D341Med (cell line): ENCODE results near the gene SDC3.
"Not testable (repeated sequence)": the region's sequence is repeated elsewhere in the genome, so short reads cannot be mapped to it uniquely, and the experiment has no call there.

Experiments
- DNase-seq: peaks from one replicate; pipeline ENCODE4 v3.0.0; 2012; ENCODE audit warnings: low spot score

Gene SDC3

DNA sequence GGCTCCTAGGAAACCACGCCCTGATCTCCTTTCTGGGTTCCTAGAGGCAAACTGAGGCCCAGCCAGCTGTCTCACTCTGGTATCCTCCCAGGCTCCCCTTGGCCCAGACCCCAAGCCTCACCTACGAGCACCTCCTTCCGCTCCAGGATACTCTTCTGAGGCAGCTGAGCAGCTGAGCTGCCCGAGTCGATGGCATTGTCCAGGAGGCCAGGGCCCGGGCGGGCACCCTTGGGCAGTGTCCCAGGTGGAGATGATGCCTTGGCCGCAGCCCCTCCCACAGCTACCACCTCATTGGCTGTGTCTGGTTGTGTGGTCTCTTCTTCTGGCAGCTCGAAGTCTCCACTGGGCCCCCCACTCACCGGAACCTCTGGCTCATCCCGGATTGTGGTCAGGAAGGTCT is 34.4 kb downstream of the SDC3 start:
- DNase-seq = no peak

DNA sequence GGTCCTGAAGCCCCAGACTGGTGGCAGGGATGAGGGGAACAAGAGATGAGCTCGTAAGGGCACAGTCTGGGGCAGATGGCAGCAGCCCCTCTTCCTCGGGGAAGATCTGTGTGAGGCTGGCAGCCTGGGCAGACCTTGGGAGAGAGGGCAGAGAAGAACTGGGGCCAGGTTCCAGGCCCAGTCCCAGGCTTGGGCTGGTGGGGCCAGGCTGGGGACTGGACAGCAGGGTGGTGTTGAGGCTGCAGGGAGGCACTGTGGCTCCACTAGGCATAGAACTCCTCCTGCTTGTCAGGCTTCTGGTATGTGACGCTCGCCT is 35.7 kb downstream of the SDC3 start:
- no peak for DNase-seq

DNA sequence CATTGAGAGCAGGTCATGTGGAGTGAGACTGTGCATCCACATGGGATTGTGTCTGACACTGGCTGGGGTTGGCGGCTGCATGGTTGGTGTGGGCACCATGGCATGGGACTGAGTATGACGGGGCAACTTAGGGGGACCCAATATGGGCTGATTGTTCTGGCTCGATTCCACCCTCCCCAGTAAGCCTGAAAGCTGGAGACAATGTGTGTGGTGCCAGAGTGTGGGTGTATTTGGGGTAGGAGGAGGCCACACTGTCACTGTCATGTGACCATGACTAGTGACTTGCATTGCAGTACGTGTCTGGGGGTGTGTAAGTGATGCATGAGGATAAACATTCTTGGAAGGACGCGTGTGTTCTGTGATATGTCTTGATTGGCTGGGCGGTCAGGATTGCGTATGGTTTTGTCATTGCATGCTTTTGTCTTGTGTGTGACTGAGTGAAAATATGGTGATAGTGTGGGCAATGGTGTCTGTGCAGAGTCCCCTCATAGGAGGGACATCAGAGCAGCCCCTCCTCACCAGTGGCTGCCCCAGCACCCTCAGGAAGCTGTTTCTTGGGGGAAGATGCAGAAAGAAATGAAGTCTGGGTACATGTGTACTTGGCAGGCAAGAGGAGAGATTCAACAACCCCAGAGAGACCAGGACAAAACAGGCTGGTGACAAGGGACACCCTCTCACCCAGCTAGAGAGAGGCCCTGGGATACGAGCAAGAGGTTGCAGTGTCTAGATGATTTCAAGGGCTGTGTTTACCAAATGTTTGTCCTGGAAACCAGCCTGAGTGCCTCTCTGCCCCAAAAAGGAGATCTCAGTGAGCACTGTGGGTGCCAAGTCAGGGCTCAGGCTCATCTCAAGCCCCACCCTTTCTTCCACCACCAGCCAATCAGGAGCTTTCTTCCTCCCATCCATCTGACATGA is 36.3 kb downstream of the SDC3 start:
- no peak for DNase-seq

DNA sequence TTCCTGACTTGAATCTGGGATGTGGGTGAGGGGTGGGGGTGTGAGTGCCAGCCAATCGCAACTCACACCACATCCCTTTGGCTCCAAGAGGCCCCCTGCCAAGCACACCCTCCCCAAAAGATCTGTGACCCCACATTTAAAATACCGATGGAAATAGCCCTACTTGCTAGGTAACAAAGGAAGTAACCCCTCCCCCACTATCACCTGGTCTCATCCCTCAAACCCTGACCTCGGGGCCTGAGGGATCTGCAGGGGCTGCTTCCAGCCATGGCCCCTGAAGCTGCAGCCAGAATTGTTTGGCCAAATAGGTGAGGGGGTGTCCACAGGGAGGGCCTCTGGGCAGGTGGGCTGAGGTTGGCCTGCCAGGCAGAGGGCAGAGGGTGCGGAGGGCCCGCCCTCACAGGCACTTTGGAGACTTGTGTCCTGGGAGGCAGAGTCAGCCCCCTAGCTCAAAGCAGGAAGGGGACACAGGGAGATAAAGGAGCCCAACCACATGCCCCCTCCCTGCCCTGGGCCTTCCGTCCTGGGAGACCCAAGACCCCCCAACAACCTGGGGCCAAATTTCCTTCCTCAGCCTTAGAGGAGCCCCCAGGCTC is 37.2 kb downstream of the SDC3 start:
- no peak for DNase-seq

DNA sequence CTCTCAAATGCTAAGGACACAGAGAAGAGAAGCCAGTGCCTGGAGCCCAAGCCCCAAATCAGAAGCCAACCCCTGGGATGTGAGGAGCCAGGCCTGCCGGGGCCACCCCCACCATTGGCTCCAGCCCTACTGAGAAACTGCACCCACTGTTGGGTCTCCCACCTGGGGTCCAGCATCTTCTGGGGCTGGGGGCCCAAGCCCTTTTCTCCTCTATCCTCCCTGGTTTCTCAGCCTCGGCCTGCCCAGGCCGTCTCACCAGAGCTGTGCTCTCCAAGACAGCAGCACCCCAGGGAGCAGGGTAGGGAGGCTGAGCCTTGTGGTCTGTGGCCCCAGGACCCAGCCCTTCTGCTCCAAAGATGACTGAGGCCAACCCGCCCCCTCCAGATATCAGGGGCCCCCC is 37.9 kb downstream of the SDC3 start:
- no peak for DNase-seq

DNA sequence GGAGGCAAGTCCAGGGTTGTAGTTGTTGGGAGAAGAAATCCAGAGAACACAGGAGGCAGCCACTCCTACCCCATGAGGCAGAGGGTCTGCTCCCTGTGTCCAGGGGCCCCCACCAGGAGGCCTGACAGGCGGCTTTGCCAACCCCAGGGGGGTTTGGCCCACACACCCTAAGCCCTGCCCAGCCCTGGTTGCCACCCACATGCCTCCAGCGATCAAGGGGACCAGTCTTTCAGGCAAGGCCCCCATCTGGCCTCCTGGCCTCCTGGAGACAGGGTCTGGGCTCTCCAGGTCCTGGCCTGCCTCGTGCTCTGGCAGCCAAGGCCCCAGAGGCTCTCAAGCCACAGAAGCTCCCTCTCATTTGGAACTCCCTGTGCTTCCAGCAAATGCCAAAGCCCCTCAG is 38.5 kb downstream of the SDC3 start:
- DNase-seq = no peak

DNA sequence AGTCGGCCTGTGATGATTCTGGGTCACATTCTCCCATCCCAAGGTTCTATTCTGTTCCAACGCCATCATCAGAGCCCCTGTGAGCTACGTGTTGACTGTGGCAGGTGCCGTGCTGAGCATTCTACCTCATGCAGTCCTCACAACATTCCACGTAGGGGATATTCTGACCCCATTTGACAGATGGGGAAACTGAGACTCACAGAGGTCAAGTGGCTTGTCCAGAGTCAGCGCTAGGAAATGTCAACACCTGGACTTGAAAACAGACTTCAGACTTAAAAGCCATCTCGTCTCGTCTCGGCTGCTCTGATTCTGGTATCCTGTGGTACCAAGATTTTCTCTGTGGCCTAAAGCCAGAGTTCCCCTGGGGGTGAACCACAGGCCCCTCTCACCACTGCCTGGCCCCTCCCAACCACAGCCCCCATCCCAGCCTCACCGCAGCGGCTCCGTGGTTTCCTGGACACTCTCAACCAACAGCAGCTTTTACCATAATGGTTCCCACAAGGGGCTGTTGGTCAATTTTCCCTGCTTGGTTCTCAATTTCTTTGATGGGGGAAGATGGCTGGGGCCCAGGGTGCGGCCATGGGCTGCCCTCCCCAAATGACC is 39.6 kb downstream of the SDC3 start:
- no peak for DNase-seq

DNA sequence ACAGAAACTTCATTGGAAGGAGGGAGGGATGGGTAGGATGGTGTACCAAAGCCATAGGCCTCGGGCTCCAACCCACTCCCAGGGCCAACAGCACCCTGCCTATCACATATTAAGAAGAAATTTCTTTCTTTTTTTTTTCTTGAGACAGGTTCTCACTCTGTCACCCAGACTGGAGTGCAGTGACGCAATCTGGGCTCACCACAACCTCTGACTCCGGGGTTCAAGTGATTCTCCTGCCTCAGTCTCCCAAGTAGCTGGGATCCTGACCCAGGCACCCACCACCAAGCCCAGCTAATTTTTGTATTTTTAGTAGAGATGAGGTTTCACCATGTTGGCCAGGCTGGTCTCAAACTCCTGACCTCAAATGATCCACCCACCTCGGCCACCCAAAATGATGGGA is 40.5 kb downstream of the SDC3 start:
- DNase-seq = not testable (repeated sequence)

DNA sequence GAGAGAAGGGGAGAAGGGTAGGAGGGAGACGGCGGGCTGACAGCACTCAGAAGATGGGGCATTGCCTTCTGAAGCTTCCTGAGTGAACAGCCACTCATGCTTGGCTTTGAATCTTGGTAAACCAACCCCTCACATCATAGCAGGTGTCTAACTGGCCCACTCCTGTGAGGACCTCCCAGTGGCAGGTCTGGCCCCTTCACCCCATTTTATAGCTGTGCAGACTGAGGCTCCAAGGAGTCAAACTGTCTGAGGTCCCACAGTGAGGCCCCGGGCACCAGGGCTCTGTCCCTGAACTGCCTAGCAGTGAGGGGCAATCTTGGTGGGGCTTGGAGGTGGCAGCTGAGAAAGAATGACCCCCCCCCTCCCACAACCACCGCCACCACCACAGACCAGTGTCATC is 41.0 kb downstream of the SDC3 start:
- no peak for DNase-seq

DNA sequence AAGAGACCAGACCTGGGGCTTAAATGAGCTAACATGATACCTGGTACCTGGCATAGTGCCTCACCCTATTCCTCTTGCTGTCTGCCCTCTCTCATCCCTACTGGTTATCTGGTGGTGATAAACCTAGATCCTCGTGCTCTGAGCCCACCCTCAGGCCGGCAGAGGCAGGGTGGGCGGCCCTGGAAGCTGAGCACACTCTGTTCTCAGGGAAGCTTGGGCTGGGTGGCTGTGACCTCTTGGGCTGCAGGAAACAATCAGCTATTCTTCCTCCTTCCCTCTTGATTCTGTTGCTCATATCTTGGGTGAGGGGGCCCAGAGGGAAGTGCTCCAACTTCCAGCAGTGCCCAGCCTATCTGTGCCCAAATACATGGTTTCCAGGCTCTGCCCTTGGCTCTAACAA is 42.0 kb downstream of the SDC3 start:
- no peak for DNase-seq

DNA sequence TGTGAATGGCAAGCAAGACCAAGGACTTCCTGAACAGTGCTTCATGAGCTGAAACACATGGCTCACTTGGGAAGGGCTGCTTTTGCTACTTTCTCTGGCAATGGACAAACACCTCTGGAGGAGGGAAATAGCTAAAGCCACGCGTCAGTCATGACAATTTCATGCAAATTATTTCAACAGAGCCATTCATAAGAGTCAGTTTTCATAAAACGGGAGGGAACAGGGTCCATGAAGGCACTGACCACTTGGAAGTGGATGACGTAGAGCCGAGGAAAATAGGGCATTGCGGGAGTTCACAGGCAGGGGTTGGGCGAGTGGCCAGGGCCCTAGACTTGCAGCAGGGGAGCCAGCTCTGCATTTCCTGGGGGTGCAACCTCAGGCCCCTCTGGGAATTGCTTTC is 43.9 kb downstream of the SDC3 start:
- no peak for DNase-seq

DNA sequence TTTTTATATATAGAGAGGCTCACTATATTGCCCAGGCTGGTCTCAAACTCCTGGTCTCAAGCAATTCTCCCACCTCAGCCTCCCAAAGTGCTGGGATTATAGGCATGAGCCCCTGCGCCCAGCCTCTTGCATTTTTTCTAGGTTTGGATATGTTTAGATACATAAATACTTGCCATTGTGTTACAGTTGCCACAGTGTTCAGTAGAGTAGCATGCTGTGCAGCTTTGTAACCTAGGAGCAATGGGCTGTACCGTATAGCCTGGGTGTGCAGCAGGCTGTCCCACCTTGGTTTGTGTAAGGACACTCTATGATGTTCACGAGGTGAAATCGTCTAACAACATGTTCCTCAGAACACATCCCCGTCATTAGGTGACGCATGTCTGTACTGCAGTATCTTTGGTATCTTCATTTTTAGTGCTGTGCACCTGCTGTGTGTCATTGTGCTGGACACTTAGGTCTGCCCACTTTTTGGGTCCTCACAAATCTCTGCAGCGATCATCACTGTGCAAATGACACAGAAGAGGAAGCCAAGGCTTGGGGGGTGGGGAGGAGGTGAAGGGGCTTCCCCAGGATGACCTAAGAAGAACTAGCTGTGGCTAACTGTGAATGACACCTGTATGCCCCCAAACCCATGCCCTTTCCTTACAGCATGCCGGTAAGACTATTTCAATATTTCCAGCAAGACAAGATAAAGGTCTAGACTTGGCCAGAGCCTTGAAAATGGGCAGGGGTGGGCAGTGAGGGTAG is 44.5 kb downstream of the SDC3 start:
- DNase-seq = no peak

DNA sequence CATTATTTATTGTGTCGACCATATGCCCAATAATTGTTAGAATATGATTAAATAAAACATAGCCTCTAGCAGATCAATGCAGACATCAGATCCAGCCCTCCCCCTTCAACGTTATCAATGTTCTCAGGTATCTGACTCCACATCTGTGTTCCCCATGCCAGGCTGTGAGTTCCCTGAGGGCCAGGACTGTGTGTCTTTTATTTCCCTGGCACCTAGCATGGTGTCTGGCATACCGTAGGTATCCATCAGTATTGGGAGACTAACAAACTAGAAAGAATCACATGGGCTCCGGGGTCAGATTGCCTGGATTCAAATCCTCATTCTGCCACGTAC is 48.3 kb downstream of the SDC3 start:
- DNase-seq = no peak

DNA sequence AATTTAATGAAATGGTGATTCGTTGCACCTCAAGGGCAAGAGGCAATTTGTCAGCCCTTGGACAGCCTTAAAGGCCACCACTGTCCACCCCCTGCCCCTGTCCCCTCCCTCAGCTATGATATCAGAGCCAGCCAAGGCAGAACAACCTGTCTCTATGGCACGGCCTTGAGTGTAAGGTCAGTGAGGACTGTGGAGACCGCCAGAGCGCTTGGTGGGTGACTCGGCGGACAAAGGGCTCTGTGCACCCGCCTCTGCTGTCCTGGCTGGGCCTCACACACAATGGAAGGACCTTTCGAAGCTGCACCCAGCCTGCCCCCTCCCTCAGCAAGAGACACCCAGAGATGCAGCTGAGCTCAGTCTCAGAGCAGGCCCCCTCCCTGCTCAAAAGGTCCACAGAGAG is 50.6 kb downstream of the SDC3 start:
- DNase-seq = no peak

DNA sequence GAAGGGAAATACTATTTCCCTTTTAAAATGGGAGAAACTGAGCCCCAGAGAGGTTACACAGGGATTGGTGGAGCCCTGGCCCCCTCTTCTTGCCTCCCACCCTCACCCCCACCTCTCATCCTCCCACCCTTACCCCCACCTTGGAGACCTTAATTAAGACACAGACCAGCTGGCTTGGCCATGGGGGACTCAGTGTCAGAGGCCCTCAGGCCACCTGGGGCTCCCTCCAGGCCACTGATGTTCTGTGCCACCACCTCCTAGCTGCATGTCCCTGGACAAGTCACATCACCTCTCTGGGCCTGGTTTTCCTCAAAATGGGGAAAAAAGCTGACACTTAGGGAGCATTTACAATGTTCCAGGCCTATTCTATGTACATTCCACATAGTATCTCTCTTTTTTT is 51.5 kb downstream of the SDC3 start:
- DNase-seq = no peak

DNA sequence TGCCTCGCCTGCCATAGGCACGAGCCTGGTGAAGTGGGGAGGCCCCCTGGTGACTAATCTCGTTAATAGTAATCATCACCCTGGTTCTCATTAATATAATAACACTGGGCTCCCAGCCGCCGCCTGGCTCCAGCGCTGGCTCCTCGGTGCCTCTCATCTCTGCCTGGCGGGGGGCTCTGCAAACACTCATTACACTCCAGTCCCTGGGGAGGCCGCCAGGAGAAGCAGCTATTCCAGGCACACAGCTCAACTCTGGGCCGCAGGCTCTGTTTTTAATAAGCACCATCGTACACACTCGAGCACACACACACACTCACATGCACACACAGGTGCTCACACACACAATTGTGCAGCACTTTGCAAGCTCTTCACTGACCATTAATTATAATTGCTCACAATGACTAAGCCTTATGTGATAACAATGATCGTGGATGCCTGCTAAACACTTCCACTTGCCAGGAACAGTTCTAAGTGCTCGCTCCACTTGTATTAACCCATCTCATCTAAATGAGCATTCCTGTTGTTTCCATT is 52.2 kb downstream of the SDC3 start:
- DNase-seq = peak; percentile 91

DNA sequence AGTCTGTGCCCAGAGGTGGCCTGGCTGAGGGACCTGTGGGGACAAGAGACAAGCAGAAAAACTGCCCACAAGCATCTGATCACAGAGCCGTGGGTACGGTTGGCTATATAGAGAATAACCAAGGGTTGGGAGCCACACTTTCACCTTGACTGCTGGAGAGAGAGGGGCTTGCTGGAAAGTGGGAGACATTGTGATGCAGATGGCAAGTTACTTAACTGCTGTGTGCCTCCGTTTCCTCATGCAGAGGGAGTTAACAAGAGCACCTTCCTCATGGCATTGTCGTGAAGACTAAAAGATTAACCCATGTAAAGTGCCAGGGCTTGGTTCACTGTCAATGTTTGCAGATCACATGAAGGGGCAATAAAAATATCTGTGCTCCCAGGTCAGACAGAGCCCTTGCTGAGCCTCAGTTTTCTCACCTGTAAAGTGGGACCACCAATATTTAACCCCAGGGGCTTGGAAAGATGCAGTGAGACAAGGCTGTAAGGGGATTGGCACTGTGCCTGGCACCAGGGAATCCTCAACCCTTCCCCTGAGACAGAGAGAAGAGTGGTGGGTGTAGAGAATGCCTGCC is 52.8 kb downstream of the SDC3 start:
- DNase-seq = no peak

DNA sequence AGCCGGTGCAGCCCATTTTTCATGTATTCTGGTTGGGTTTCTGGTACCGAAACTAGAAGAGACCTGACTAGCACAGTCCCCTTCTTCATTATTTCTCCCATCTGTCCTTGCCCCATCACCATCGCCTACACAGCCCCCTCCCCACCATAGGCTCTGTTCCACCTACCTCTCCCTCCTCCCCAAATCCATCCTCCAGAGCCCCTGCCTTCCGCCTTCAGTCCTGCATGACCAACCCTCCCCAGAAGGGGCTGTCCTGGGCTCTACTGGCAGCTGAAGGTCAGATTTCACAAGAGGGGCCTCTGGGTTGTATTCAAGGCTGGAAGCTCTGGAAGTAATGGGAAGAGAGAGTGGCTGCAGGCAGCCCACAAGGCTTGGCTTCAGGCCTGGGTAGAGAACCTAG is 55.2 kb downstream of the SDC3 start:
- DNase-seq = no peak

DNA sequence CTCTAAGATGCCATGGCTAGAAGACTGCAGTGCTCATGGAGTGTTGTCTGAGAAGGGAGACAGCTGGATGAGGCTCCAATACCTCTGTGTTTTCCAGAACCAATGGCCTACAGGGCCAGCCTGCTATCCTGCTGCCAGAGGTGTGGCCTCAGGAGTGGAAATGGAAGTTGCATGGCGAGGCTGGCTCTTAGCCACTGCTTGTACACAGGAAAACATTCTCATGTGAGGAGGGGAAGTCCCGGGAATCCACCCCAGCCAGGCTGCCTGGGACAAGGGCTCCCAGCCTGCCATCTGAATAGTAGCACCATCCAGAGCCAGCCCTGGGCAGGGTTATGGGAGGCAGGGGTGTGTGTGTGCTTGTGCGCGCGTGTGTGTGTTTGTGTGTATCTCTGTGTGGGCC is 56.5 kb downstream of the SDC3 start:
- no peak for DNase-seq

DNA sequence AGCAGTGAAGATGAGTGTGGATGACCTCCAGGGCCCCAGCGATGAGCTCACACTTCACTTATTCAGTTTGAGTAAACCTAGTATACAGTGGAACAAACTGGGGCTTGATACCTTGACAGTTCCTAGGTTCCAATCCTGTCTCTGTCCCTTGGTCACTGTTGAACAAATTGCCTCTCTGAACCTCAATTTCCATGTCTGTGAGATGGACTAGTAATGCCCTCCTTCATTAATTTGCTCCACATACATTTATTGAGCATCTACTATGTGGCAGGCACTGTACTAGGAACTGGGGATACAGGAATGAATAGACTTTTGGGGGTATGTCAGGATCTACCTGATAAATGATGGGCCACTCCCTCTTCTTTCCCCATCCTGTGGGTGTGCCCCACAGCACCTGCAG is 57.3 kb downstream of the SDC3 start:
- no peak for DNase-seq

DNA sequence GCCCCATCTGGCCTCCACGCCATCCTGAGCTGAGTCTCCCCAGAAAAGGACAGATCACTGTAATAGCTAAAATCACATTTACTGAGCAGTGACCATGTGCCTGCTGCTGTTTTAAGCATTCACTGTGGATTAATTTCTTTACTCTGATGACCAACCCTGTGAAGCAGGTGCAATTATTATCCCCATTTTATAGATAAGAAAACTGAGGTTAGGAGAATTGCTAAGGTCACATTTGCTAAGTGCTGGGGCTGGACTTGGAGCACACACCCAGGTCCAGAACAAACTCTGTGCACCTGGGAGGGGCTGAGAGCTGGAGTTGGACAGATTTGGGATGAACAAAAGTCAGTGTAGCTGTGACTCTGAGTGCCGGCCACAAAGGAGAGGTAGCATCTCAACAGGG is 58.0 kb downstream of the SDC3 start:
- DNase-seq = no peak

DNA sequence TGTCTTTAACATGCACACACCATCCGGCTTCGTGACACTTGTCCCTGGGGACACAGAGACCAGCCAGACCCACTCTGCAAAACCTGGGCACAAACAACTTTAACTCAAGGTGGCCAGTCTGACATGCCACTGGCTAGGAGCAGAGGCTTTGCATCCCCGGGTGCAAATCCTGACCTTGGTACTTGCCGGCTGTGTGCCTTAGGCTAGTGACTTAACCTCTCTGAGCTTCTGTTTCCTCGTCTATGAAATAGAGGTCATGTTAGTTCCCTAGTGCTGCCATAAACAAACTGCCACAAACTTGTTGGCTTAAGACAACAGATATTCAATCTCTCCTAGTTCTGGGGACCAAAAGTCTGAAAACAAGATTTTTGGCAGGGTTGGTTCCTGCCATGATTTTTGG is 60.4 kb downstream of the SDC3 start:
- no peak for DNase-seq
